Suprapubic skin (tissue), 4 donors: ENCODE measurements around the gene CCDC197. TPM values are rescaled to one million over a fixed set of nuclear protein-coding genes. Genes with fewer than 3 reads are reported as not detected.

Experiments used
- DNase-seq, 2 donors: peaks; one replicate each; pipeline ENCODE4 v3.0.0-alpha.2; 2019; ENCODE audit warnings: low spot score in 2 of 2
- H3K27ac ChIP-seq: fragments of 200-600 bp; sonication (generic); one replicate; pipeline ENCODE4 v1.5.1; 2019
- H3K27me3 ChIP-seq: fragments of 200-600 bp; sonication (generic); one replicate; pipeline ENCODE4 v1.5.1; 2019
- H3K36me3 ChIP-seq: fragments of 200-600 bp; sonication (generic); one replicate; pipeline ENCODE4 v1.5.1; 2019
- H3K4me1 ChIP-seq: fragments of 200-600 bp; sonication (generic); one replicate; pipeline ENCODE4 v1.5.1; 2019
- H3K4me3 ChIP-seq: fragments of 200-600 bp; sonication (generic); one replicate; pipeline ENCODE4 v1.5.1; 2019; ENCODE audit warnings: mild to moderate bottlenecking
- H3K9me3 ChIP-seq: fragments of 200-600 bp; sonication (generic); one replicate; pipeline ENCODE4 v1.5.1; 2019
- EP300 ChIP-seq: sonication (generic); formaldehyde crosslinking; IDR thresholded peaks from one replicate; pipeline ENCODE4 v1.6.1; 2017; ENCODE audit warnings: antibody characterized with exemption
- POLR2A ChIP-seq, 2 donors: fragments of 450-650 bp; IDR thresholded peaks; one replicate each; pipeline ENCODE4 v1.6.1; 2017; ENCODE audit warnings: antibody characterized with exemption in 2 of 2, mild to moderate bottlenecking in 2 of 2, moderate library complexity in 2 of 2
- POLR2AphosphoS5 ChIP-seq, 3 donors: sonication (generic); formaldehyde crosslinking; IDR thresholded peaks; one replicate each; pipeline ENCODE4 v1.6.1; 2017; ENCODE audit warnings: antibody characterized with exemption in 3 of 3
- WGBS: methylation state at CpG from one replicate; pipeline ENCODE4 v1.1.5; 2018; 5-methylcytosine and 5-hydroxymethylcytosine counted together
- total RNA-seq, 4 donors: library from RNA; depleted of rRNA; stranded (reverse); fragments of >200 nt; gene quantifications; one replicate each; pipeline ENCODE4 v1.1.0, GENCODE V29; 2016
- TF ChIP-seq, protein P1 (sequence below), 2 donors: fragments of 200-600 bp in 1 of 2; fragments of 450-650 bp in 1 of 2; sonication (generic) in 1 of 2; IDR thresholded peaks; one replicate each; pipeline ENCODE4 v1.5.1; 2016 to 2019; ENCODE audit warnings: antibody characterized with exemption in 2 of 2, mild to moderate bottlenecking in 1 of 2, moderate library complexity in 1 of 2

CCDC197 gene
- total RNA-seq, 4 donors from 2014 or later: not detected

DNA sequence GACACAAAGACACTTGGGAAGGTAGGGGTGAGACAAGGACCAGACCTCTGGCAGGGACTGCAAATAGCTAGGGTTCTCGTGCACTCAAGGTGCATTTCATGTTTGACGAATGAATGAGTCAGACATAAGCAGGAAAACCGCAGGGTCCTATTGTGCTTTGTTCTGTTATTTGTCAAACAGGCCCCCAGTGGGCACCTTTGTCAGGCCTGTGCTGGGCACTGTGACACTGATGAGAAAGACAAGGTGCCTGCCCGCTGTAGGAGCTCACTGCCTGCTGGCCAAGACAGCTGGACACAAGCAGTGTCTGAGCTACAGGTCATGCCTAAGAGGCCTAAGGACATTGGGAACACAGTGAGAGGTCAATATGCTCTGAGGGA lies 31.3 kb downstream of the CCDC197 start:
- no peaks in the 10 kb centered on the region for H3K27me3 ChIP-seq
- no peak overlapping the region for H3K27ac ChIP-seq
- no peak overlapping the region for H3K4me3 ChIP-seq
- no peak for DNase-seq
- whole genome bisulfite sequencing: 83% methylated on average over 4 of the region's 4 CpGs
- TF ChIP-seq EP300: no peak
- TF ChIP-seq POLR2AphosphoS5 (IDR thresholded peaks at IDR 0.05): no peak
- TF ChIP-seq, protein P1, sequence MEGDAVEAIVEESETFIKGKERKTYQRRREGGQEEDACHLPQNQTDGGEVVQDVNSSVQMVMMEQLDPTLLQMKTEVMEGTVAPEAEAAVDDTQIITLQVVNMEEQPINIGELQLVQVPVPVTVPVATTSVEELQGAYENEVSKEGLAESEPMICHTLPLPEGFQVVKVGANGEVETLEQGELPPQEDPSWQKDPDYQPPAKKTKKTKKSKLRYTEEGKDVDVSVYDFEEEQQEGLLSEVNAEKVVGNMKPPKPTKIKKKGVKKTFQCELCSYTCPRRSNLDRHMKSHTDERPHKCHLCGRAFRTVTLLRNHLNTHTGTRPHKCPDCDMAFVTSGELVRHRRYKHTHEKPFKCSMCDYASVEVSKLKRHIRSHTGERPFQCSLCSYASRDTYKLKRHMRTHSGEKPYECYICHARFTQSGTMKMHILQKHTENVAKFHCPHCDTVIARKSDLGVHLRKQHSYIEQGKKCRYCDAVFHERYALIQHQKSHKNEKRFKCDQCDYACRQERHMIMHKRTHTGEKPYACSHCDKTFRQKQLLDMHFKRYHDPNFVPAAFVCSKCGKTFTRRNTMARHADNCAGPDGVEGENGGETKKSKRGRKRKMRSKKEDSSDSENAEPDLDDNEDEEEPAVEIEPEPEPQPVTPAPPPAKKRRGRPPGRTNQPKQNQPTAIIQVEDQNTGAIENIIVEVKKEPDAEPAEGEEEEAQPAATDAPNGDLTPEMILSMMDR (IDR thresholded peaks at IDR 0.05): no peak
- TF ChIP-seq POLR2A (IDR thresholded peaks at IDR 0.05): no peak
- H3K36me3 ChIP-seq: no peaks in the 10 kb centered on the region
- peaks cover 14% of the 10 kb centered on the region for H3K4me1 ChIP-seq
- no peaks in the 10 kb centered on the region for H3K9me3 ChIP-seq

DNA sequence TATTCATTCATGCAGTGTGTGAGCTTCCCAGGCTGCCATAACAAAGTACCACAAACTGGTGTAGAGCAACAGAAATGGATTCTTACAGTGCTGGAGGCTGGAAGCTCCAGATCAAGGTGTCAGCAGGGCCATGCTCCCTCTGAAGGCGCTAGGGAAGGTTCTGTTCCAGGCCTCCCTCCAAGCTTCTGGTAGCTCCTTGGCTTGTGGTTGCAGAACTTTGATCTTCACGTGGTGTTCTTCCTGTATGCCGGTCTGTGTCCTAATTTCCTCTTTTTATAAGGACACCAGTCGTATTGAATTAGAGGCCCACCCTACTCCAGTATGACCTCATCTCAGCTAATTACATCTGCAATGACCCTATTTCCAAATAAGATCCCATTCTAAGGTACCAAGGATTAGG lies 32.2 kb downstream of the CCDC197 start:
- Histone ChIP-seq H3K4me1 (peaks cover 14% of the 10 kb centered on the region), H3K36me3 (no peaks in the 10 kb centered on the region), H3K27me3 (no peaks in the 10 kb centered on the region), H3K9me3 (no peaks in the 10 kb centered on the region), H3K27ac (no peak overlapping the region), H3K4me3 (no peak overlapping the region)
- TF ChIP-seq POLR2AphosphoS5 (IDR thresholded peaks at IDR 0.05) (no peak), POLR2A (IDR thresholded peaks at IDR 0.05) (no peak), EP300 (no peak)
- TF ChIP-seq, protein P1 (IDR thresholded peaks at IDR 0.05): no peak
- WGBS: 68% methylated on average over 4 of the region's 4 CpGs
- no peak for DNase-seq

DNA sequence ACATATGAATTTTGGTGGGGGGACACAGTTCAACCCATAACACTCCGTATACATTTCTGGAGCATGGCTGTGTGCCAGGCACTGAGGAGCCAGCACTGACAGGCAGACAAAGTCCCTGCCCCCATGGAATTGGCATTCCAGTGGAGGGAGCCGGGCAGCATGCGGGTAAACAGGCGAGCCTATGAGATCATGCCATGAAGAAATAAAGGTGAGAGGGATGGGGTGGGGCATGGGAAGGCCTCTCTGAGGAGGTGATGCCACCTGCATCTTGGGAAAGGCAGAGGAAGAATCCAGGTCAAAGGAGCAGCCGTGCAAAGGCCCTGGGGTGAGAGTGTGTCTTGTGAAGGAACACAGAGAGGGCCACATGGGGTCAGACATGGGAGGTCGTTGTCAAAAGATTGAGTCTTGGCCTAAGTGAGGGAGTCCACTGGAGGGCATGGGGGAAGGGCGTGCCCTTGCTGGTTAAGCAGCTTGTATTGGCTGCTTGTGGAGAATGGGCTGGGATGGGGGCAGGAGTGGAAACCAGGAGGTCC lies 32.6 kb downstream of the CCDC197 start:
- WGBS: 92% methylated on average over 7 of the region's 7 CpGs
- TF ChIP-seq, protein P1 (IDR thresholded peaks at IDR 0.05): no peak
- TF ChIP-seq POLR2A (IDR thresholded peaks at IDR 0.05) (no peak), EP300 (no peak)
- Histone ChIP-seq H3K4me3 (no peak overlapping the region), H3K9me3 (no peaks in the 10 kb centered on the region), H3K4me1 (peaks cover 14% of the 10 kb centered on the region), H3K27ac (no peak overlapping the region), H3K36me3 (no peaks in the 10 kb centered on the region), H3K27me3 (no peaks in the 10 kb centered on the region)
- no peak for DNase-seq

DNA sequence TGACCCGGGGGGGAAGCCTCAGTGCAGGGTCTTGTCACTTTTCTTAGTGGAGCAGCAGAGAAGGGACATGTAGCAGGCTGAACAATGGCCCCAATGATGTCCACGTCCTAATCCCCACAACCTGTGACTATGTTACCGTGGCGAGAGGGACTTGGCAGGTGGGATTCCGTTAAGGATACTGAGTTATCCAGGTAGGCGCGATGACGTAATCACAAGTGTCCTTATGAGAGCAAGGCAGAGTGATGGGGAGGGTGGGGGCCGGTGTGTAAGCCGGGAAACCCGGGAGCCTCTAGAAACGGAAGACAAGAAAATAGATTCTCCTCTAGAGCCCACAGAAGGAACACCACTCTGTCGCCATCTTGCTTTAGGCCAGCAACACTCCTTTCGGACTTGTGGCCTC lies 33.5 kb downstream of the CCDC197 start:
- H3K4me3 ChIP-seq: no peak overlapping the region
- DNase-seq: no peak
- H3K9me3 ChIP-seq: no peaks in the 10 kb centered on the region
- 88% methylated on average over 14 of the region's 14 CpGs for WGBS
- no peaks in the 10 kb centered on the region for H3K36me3 ChIP-seq
- TF ChIP-seq POLR2A (IDR thresholded peaks at IDR 0.05) (no peak), POLR2AphosphoS5 (IDR thresholded peaks at IDR 0.05) (no peak), EP300 (no peak)
- TF ChIP-seq, protein P1 (IDR thresholded peaks at IDR 0.05): no peak
- H3K4me1 ChIP-seq: peaks cover 14% of the 10 kb centered on the region
- H3K27ac ChIP-seq: no peak overlapping the region
- H3K27me3 ChIP-seq: no peaks in the 10 kb centered on the region

DNA sequence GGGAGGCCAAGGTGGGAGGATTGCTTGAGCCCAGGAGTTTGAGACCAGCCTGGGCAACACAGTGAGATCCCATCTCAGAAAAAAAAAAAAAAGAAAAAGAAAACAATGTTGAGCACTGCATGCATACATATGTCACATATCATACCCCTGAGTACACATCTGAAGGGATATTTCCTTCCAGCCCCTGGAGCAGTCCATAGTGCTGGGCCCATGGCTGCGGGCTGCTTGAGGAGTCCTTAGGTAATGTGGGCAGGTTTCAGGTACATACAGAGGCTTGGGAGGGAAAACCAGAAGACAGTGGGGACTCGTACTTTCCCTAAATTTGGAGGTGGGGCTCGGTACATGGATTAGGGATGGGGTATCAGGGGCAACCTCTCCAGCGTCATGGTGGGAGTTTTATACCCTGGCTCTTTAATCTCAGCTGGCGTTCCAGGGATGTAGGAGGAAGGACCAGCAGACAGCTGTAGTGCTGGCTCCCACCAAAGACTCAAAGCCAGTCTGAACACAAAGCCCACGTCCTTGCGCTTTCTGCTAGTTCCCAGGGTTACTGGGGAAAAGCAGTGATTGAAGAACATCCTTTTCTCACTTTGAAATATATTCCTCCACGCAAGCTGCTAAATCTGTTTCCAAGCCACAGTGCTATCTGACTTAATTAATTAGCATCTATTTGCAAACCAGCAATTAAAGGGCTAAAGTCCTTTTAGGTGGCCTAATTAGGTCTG lies 34.2 kb downstream of the CCDC197 start:
- no peak overlapping the region for H3K27ac ChIP-seq
- TF ChIP-seq EP300: no peak
- TF ChIP-seq POLR2A (IDR thresholded peaks at IDR 0.05): no peak
- no peak for TF ChIP-seq POLR2AphosphoS5 (IDR thresholded peaks at IDR 0.05)
- TF ChIP-seq, protein P1 (IDR thresholded peaks at IDR 0.05): no peak
- 92% methylated on average over 8 of the region's 8 CpGs for WGBS
- no peak for DNase-seq
- H3K9me3 ChIP-seq: no peaks in the 10 kb centered on the region
- no peak overlapping the region for H3K4me3 ChIP-seq
- no peaks in the 10 kb centered on the region for H3K36me3 ChIP-seq
- H3K4me1 ChIP-seq: peaks cover 9% of the 10 kb centered on the region
- no peaks in the 10 kb centered on the region for H3K27me3 ChIP-seq
